Neural progenitor cell (in vitro differentiated cells): ENCODE data around the gene TBC1D2B. TPM values are rescaled to one million over a fixed set of nuclear protein-coding genes. Genes with fewer than 3 reads are reported as not detected.

Experiments
- DNase-seq: peaks from one replicate; pipeline ENCODE4 v3.0.0-alpha.2; 2016; ENCODE audit warnings: low spot score
- H2AFZ ChIP-seq: fragments of 200-600 bp; sonication (generic); replicated peaks from 2 replicates; pipeline ENCODE4 v1.6.1; 2016; ENCODE audit warnings: antibody characterized with exemption
- H3F3A ChIP-seq: fragments of 200-600 bp; sonication (generic); 2 replicates; pipeline ENCODE4 v1.6.1; 2016; ENCODE audit warnings: antibody characterized with exemption, low read depth
- H3K27ac ChIP-seq: fragments of 200-600 bp; sonication (generic); 2 replicates; pipeline ENCODE4 v1.5.1; 2016; ENCODE audit warnings: mild to moderate bottlenecking
- H3K27me3 ChIP-seq: fragments of 200-600 bp; sonication (generic); 2 replicates; pipeline ENCODE4 v1.6.1; 2016; ENCODE audit warnings: mild to moderate bottlenecking, moderate library complexity
- H3K36me3 ChIP-seq: fragments of 200-600 bp; sonication (generic); 2 replicates; pipeline ENCODE4 v1.5.1; 2016
- H3K4me1 ChIP-seq: fragments of 200-600 bp; sonication (generic); 2 replicates; pipeline ENCODE4 v1.6.1; 2016; ENCODE audit warnings: mixed run types
- H3K4me2 ChIP-seq: fragments of 200-600 bp; sonication (generic); 2 replicates; pipeline ENCODE4 v1.6.1; 2016
- H3K4me3 ChIP-seq: fragments of 200-600 bp; sonication (generic); 2 replicates; pipeline ENCODE4 v1.5.1; 2016
- H3K79me2 ChIP-seq: fragments of 200-600 bp; sonication (generic); 2 replicates; pipeline ENCODE4 v1.6.1; 2016; ENCODE audit warnings: low read depth
- H3K9ac ChIP-seq: fragments of 200-600 bp; sonication (generic); 2 replicates; pipeline ENCODE4 v1.6.1; 2016
- H3K9me3 ChIP-seq: fragments of 200-600 bp; sonication (generic); 2 replicates; pipeline ENCODE4 v1.5.1; 2016; ENCODE audit warnings: low read depth
- H4K20me1 ChIP-seq: fragments of 200-600 bp; sonication (generic); 2 replicates; pipeline ENCODE4 v1.6.1; 2016; ENCODE audit warnings: low read depth
- H3K27ac Mint-ChIP-seq: 3 replicates; pipeline ENCODE4 v1.8.0; 2021; ENCODE audit warnings: mixed read lengths
- H3K27me3 Mint-ChIP-seq: 2 replicates; pipeline ENCODE4 v1.8.0; 2022; ENCODE audit warnings: low read depth, mild to moderate bottlenecking, inconsistent platforms, moderate library complexity, mixed read lengths; ENCODE audit not compliant: insufficient read depth
- H3K36me3 Mint-ChIP-seq: 3 replicates; pipeline ENCODE4 v1.8.0; 2021; ENCODE audit warnings: mixed read lengths
- H3K4me1 Mint-ChIP-seq: 3 replicates; pipeline ENCODE4 v1.8.0; 2021; ENCODE audit warnings: mixed read lengths
- H3K4me3 Mint-ChIP-seq: 3 replicates; pipeline ENCODE4 v1.8.0; 2021; ENCODE audit warnings: mild to moderate bottlenecking, moderate library complexity, mixed read lengths
- H3K9me3 Mint-ChIP-seq: 3 replicates; pipeline ENCODE4 v1.8.0; 2020; ENCODE audit warnings: mixed read lengths
- EZH2 ChIP-seq: fragments of 200-600 bp; sonication (generic); IDR thresholded peaks from 2 replicates; pipeline ENCODE4 v1.6.1; 2017; ENCODE audit warnings: antibody characterized with exemption, mild to moderate bottlenecking, moderate library complexity
- EZH2phosphoT487 ChIP-seq: fragments of 200-600 bp; sonication (generic); IDR thresholded peaks from 2 replicates; pipeline ENCODE4 v1.6.1; 2017; ENCODE audit warnings: antibody characterized with exemption
- total RNA-seq: library from RNA; depleted of rRNA; stranded (reverse); fragments of >200 nt; gene quantifications from 2 replicates; pipeline ENCODE4 v1.2.3, GENCODE V29; 2015; ENCODE audit warnings: low replicate concordance
- TF ChIP-seq, protein P1 (sequence below): fragments of 200-600 bp; sonication (generic); IDR thresholded peaks from 2 replicates; pipeline ENCODE4 v1.5.1; 2017; ENCODE audit warnings: antibody characterized with exemption, mild to moderate bottlenecking

The TBC1D2B gene
- total RNA-seq, 1 donor from 2014 or later: 11.7 TPM

DNA sequence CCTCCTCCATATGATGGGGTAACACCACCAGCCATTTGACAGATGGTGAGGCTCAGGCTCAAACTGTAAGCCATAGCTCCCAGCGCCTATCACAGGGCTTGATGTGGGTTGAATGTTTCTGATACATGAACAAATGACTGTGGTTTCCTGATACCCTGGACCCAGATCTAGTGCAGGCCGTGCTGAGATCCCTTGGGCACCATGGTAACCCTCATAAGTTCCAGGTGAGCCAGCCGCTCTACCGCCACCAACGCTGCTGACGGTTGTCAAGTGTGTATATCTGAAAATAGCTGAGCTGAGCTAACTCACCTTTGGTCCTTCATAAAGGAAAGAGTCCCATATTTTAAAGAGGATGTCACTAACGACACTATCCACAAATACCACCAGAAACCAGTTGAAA lies 74.5 kb downstream of the TBC1D2B start:
- Histone ChIP-seq H3K36me3 (no peaks in the 10 kb centered on the region), H3K9me3 (no peaks in the 10 kb centered on the region), H2AFZ (no peak overlapping the region), H3K27me3 (no peaks in the 10 kb centered on the region), H3K4me1 (peaks cover 6% of the 10 kb centered on the region), H3K27ac (no peak overlapping the region), H3K4me2 (no peak overlapping the region), H3F3A (no peaks in the 10 kb centered on the region), H3K79me2 (no peaks in the 10 kb centered on the region), H3K9ac (no peak overlapping the region), H4K20me1 (peaks cover 10% of the 10 kb centered on the region), H3K4me3 (no peak overlapping the region)
- Mint-ChIP-seq H3K36me3 (peaks cover 8% of the 10 kb centered on the region), H3K27ac (no peak overlapping the region), H3K4me3 (no peak overlapping the region), H3K9me3 (no peaks in the 10 kb centered on the region), H3K4me1 (peaks cover 16% of the 10 kb centered on the region), H3K27me3 (no peaks in the 10 kb centered on the region)
- TF ChIP-seq EZH2: no peak
- TF ChIP-seq, protein P1, sequence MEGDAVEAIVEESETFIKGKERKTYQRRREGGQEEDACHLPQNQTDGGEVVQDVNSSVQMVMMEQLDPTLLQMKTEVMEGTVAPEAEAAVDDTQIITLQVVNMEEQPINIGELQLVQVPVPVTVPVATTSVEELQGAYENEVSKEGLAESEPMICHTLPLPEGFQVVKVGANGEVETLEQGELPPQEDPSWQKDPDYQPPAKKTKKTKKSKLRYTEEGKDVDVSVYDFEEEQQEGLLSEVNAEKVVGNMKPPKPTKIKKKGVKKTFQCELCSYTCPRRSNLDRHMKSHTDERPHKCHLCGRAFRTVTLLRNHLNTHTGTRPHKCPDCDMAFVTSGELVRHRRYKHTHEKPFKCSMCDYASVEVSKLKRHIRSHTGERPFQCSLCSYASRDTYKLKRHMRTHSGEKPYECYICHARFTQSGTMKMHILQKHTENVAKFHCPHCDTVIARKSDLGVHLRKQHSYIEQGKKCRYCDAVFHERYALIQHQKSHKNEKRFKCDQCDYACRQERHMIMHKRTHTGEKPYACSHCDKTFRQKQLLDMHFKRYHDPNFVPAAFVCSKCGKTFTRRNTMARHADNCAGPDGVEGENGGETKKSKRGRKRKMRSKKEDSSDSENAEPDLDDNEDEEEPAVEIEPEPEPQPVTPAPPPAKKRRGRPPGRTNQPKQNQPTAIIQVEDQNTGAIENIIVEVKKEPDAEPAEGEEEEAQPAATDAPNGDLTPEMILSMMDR: no peak
- no peak for TF ChIP-seq EZH2phosphoT487
- no peak for DNase-seq

DNA sequence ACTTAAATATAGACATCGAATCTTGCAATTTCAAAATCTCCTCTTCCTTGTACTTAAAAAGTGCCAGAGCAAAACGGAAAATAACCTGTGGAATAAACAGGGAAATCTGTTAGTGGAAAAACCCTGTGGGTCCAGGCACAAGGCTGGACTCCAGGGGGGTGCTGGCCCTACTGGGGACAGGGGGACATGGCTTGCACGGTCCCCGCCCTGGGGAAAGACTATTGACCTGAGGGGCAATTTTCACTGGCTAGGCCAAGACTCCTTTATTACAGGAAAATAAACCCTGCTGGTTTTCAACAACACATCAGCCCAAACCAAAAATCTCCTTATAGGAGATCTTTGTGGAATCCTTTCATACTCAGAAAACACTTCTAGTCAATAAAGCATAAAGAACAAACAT lies 75.9 kb downstream of the TBC1D2B start:
- Histone ChIP-seq H3K4me1 (peaks cover 6% of the 10 kb centered on the region), H3K4me3 (no peak overlapping the region), H2AFZ (no peak overlapping the region), H3K9me3 (no peaks in the 10 kb centered on the region), H4K20me1 (peaks cover 10% of the 10 kb centered on the region), H3K79me2 (no peaks in the 10 kb centered on the region), H3K4me2 (no peak overlapping the region), H3K27me3 (no peaks in the 10 kb centered on the region), H3F3A (no peaks in the 10 kb centered on the region), H3K27ac (no peak overlapping the region), H3K36me3 (no peaks in the 10 kb centered on the region), H3K9ac (no peak overlapping the region)
- no peaks in the 10 kb centered on the region for H3K27me3 Mint-ChIP-seq
- TF ChIP-seq, protein P1: no peak
- TF ChIP-seq EZH2 (no peak), EZH2phosphoT487 (no peak)
- H3K9me3 Mint-ChIP-seq: no peaks in the 10 kb centered on the region
- H3K36me3 Mint-ChIP-seq: peaks cover 8% of the 10 kb centered on the region
- H3K4me3 Mint-ChIP-seq: no peak overlapping the region
- no peak for DNase-seq
- peaks cover 14% of the 10 kb centered on the region for H3K4me1 Mint-ChIP-seq
- no peak overlapping the region for H3K27ac Mint-ChIP-seq

DNA sequence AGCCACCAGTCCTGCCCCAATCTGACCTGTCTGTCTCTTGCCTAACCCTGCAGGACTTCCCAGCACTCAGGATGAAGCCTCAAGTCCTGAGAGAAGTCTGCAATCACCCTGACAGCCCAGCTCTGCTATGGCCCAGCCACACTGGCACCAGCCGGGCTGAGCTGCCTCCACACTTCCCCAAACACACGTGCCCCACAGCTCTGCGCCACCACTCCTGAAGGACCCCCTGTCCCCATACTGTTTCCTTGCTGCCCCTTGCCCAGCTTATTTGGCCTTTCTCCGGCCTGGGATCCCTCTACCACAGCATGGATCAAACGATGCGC lies 76.6 kb downstream of the TBC1D2B start:
- no peaks in the 10 kb centered on the region for H3K27me3 Mint-ChIP-seq
- no peak overlapping the region for H3K4me3 Mint-ChIP-seq
- H3K4me2 ChIP-seq: no peak overlapping the region
- no peaks in the 10 kb centered on the region for H3K79me2 ChIP-seq
- no peaks in the 10 kb centered on the region for H3K9me3 Mint-ChIP-seq
- H2AFZ ChIP-seq: no peak overlapping the region
- H3F3A ChIP-seq: no peaks in the 10 kb centered on the region
- H3K9me3 ChIP-seq: no peaks in the 10 kb centered on the region
- H3K36me3 ChIP-seq: no peaks in the 10 kb centered on the region
- H3K27ac ChIP-seq: no peak overlapping the region
- no peak for DNase-seq
- H3K4me3 ChIP-seq: no peak overlapping the region
- peaks cover 8% of the 10 kb centered on the region for H3K36me3 Mint-ChIP-seq
- TF ChIP-seq EZH2phosphoT487: no peak
- TF ChIP-seq, protein P1: no peak
- TF ChIP-seq EZH2: no peak
- peaks cover 10% of the 10 kb centered on the region for H4K20me1 ChIP-seq
- H3K27ac Mint-ChIP-seq: no peak overlapping the region
- peaks cover 6% of the 10 kb centered on the region for H3K4me1 ChIP-seq
- no peak overlapping the region for H3K9ac ChIP-seq
- H3K4me1 Mint-ChIP-seq: peaks cover 14% of the 10 kb centered on the region
- H3K27me3 ChIP-seq: no peaks in the 10 kb centered on the region
